GM21576 (cell line): ENCODE results near the gene LEMD3.
"Not testable (repeated sequence)": the region's sequence is repeated elsewhere in the genome, so short reads cannot be mapped to it uniquely, and the experiment has no call there.

Source experiments
- ATAC-seq: cut with Tn5 transposase; IDR thresholded peaks from one replicate; pipeline ENCODE4 v1.9.1; 2021; ENCODE audit warnings: mild to moderate bottlenecking, moderate library complexity; ENCODE audit not compliant: unreplicated experiment

LEMD3 gene

DNA sequence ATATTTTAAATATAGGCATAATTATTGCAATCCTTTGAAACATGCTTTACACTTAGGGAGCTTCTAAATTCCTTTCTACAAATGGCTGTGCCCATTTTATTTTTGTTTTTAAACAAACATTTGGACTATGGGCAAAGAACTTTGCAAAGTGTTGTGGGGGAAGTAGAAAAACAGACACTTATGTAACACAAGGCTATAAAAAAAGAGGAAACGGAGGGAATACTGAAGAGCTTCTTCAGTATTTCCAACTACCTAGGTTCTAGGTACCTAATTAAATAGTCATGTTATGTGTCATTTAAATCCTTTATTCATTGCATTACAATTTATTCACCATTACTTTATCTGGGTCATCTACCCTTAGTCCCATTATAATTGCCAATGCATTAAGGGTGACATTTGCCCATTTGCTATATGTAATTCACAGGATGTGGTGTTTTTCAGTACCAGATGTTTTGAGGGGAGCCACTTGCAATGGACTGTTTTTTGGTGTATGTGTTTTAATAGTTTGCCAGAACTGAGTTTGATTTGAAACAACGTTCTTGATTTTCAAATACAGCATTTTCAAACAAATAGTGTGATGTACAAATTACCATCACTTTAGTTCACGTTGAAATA lies 107.6 kb downstream of the LEMD3 start:
- ATAC-seq: no peak

DNA sequence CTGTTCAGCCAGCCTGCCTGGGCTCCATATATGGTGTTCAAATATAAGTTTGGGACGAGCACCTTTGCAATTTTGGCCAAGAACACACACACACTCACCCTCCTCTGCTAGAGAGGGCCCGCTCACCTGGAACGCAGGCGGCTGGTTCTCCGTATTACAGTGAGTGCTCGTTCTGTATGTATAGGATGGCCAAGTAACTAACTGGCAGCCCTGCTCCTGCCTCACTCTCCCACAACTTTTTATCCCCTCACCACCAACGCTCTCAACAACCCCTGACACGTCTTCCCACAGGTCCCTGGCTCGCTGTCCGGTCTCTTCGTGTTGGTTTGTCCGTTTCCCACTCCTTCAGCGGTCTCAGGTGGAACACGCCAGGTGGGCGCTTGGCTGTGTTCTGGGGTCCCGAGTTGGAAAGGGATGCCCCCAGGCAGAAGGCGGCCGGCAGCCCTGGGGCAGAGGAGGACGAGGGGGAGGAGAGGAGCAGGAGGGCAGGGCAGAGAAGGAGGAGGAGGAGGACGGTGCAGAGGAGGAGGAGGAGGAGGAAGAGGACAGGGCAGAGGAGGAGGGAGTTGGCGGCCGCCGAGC lies 108.7 kb downstream of the LEMD3 start:
- no peak for ATAC-seq

DNA sequence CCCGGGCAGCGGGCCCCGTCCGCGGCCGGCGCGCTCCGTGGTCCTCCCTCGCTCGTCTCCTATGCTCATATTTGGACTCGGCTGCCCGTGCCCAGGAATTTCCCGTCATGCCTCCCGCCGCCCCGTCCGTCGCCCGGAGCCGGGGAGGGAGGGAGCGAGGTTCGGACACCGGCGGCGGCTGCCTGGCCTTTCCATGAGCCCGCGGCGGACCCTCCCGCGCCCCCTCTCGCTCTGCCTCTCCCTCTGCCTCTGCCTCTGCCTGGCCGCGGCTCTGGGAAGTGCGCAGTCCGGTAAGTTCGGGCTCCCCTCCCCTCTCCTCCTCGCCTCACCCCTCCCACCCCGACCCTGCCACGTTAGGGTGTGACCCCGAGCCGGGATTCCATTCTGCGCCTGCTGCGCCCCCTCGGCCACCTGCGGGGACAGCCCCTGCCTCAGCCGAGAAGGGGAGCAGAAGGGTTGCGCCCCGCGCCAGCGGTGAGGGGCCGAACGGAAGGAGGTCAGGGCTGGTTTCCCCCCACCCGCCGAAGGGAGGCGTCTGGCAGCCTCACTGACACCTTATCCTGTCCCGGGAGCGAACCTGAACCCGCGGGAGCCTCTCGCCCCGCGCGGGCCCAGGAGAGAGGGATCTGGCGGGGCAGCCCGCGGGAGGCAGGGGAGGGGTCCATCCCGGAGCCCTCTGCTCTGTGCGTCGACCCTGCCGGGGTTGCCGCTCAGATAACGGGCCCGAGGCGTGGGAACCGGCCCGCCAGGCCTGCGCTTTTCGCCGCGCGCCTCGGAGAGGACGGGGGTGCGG lies 109.4 kb downstream of the LEMD3 start, which contains the start of gene MSRB3:
MSRB3 (plus strand) TSS at position 108 of the 793 bp plus-strand sequence. CDS start 29,897 bp downstream, outside the sequence.
- no peak for ATAC-seq

DNA sequence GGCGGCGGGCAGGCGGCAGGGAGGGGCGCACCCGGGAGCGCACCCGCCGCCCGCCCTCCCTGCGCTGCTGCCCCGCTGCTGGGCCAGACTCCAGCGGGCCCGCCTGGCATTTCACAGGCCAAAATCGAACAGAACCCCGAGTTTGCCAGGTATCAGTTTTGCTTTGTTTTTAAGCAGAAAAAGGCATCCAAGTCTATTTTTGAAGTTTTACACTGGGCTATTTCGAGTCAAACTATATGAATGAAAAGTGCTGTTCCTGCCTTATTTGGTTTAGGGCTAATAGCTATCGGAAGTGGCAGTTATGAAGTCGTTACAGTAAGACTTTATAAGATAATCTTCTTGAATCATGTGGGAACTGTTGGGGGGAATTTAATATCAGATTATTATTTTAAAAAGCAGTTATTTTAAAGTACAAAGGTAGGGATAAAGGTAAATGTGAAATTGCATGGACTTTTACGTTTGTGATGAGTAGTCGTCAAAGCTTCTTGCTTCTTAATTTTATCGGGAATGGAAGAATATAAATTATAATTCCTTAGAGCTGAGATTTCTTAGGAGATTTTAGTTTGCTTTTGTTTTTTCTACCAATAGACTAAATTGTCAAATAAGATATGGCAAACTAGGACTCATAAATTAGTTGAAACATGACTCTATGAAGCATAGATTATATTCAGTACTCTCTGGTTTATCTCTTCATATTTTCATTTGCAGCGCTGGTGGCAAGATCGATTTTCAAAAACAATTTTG lies 110.2 kb downstream of the LEMD3 start:
- ATAC-seq: no peak

DNA sequence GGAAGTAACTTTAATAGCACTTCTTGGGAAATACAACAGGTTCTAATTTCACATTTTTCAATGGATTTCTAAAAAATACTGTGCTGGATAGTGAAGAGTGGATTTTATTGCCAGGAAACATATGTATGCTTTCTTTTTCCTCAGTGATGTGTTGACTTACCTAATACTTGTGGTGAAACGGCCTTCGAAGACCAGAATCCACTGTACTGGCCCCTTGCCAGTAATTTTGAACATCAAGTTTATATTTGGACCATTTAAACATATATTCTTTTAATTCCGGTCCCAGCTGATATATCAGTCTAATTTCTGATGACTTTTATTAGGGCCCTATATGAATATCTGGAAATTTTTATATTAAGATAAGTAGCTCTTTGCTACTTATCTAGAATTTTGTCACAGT lies 110.9 kb downstream of the LEMD3 start:
- no peak for ATAC-seq

DNA sequence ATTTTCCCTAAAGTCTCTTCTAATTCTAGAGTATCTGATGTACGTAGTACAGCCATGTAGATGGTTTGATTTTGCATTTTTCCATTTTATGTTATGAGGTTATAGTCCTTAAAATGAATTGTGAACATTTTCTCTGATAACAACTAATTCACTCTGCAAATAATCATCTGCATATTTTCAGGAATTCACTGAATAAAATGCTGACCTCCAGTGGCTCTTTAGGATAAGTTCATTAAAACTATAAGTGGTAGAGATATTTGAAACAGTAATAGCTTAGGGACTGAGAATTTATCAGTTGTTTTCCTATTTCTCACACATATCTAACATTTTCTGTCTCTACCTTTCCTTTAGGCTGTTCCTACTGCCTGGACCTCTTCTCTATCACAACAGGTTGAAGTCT lies 113.5 kb downstream of the LEMD3 start:
- no peak for ATAC-seq

DNA sequence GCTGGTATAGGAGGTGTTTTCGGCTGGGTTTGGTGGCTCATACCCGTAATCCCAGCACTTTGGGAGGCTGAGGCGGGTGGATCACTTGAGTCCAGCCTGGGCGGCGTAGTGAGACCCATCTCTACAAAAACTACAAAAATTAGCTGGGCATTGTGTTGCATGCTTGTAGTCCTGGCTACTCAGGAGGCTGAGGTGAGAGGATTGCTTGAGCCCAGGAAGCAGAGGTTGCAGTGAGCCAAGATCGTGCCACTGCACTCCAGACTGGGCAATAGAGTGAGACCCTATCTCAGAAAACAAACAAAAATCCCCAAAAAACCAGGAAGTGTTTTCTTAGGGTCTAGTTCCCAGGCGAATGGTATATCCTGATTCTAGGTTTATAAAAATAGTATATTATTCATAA lies 116.1 kb downstream of the LEMD3 start:
- not testable (repeated sequence) for ATAC-seq

DNA sequence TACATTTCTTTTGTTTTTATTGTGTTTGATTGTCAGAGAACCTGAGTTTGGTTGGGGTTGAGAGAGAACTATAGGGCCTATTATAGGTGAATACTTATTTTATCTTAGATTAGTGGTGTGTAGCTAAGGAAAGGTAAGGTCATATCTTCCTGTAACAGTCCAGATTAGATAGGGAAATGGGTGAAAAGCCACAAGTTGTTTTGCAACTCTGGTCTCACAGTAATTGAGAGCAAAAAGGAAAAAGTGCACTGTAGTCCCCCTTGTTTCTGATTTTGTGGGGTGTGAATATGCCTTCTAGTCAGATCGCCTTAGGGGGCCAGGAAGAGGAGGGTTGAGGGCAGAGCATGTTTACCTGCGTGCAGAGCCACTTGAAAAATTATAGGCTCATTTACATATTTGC lies 118.0 kb downstream of the LEMD3 start:
- ATAC-seq: no peak

DNA sequence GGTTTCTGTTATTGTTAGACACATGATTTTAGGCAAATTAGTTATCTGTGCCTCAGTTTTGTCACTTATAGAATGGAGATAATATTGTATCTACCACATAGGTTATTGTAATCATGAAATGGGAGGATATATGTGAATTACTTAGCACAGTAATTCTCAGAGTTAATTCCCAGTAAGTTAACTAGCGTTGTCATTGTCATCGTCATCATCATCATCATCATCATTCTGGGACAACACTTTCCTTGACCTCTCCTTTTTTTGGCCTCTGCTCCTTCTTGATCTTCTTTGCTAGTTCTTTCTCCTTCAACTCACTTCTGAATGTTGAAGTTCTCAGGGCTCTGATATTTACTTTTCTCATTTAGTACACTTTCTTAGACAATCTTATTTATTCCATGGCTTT lies 122.9 kb downstream of the LEMD3 start:
- ATAC-seq: no peak

DNA sequence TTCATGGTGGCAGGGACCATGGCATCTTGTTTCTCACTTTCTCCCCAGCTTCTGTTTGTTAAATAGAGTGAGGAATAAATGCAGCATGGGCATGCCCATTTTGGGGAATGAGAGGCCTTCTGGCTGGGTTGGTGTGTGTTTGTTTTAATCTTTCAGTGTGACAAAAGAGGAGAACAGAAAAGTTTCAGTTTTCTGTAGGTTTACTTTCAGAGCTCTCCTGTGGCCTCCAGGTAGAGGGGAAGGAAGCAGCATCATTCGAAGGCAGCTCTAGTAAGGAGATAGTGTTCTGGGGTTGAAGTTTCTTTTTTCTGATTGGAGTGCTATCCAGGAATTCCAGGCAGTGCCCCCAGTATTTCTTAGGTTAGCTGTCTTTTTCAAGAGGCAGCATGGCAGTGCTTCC lies 124.4 kb downstream of the LEMD3 start:
- no peak for ATAC-seq

DNA sequence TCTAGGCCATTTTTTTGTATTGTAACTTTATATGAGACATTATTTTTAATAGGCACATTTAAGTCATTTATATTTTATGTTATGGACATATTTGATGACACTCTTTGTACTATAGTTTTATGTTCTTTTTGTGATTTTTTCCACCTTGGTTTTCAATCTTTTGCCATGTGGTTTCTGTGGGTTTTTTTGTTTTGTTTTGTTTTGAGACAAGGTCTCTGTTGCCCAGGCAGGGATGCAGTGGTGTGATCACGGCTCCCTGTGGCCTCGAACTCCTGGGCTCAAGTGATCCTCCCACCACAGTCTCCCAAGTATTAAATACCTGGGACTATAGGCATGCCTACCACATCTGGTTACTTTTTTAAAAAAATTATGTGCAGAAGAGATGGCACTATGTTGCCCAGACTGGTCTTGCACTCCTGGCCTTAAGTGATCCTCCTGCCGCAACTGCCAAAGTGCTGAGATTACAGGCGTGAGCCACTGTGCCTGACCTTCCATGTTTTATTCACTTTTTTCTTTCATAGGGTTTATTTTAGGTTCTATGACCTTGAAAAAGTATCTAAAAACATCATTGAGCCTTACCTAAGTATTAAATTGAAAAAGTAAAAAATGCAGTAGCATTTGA lies 125.4 kb downstream of the LEMD3 start:
- ATAC-seq: no peak

DNA sequence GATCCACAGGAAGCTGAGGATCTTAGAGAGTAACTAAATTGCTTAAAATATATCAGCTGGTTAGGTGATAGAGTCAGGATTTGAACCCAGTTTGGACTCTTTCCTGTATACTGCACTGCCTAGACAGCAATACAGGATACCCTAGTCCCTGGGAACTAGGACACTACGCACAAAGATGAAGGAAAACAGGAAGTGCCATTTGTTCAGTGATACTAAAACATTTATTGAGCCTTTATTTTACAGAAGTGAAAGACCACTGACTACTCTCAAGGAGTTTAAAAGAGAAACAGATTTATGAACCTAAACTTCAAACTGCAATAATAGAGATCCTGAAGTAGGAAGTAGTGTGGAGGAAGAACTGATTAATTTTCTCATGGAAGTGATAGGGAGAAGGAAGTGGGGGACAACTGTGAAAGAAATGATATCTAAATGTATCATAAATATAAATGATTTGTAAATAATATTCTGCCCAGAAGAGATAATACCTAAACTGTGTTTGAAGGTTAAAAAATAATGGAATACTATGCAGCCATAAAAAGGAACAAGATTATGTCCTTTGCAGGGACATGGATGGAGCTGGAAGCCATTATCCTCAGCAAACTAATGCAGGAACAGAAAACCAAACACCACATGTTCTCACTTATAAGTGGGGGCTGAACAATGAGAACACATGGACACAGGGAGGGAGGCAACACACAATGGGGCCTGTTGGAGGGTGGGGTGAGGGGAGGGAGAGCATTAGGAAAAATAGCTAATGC lies 127.3 kb downstream of the LEMD3 start:
- ATAC-seq: no peak
